Loucy (cell line): ENCODE data around the gene SLC29A3.

Experiments used
- EZH2phosphoT487 ChIP-seq: fragments of 200-600 bp; IDR thresholded peaks from 2 replicates; pipeline ENCODE4 v1.6.1; 2018; ENCODE audit warnings: antibody characterized with exemption, mild to moderate bottlenecking, moderate library complexity, borderline replicate concordance
- TF ChIP-seq, protein P1 (sequence below): fragments of 200-600 bp; sonication (generic); conservative IDR thresholded peaks from 2 replicates; pipeline ENCODE4 v1.5.1; 2014; ENCODE audit warnings: mild to moderate bottlenecking, antibody characterized with exemption, low read length

DNA sequence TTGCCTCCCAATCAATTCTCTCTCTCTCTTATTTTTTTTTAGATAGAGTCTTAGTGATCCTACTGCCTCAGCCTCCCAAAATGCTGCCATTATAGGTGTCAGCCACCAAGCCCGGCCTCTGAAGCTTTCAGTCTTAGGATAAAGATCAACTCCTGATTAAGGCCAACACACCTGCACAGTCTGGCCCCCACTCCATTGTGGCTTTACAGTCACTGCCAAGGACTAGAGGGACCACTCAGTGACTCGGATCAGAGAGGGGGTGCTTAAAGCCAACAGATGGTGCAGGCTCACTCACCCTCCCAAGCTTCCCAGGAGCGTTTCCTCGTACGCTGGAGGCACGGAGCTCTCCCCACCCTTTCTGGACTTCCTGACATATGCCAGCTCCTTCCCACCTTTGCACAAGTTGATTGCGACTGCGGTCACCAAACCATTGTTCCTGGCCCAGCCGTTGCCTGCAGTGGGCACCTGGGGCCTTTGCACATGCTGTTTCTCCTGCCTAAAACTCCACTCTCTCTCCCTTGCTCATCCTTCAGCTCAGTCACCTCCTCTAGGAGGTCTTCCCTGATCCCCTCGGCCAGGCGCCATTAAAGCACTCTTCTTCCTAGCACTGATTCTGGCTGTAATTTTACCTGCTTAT, 76.0 kb downstream of the SLC29A3 start:
- TF ChIP-seq, protein P1, sequence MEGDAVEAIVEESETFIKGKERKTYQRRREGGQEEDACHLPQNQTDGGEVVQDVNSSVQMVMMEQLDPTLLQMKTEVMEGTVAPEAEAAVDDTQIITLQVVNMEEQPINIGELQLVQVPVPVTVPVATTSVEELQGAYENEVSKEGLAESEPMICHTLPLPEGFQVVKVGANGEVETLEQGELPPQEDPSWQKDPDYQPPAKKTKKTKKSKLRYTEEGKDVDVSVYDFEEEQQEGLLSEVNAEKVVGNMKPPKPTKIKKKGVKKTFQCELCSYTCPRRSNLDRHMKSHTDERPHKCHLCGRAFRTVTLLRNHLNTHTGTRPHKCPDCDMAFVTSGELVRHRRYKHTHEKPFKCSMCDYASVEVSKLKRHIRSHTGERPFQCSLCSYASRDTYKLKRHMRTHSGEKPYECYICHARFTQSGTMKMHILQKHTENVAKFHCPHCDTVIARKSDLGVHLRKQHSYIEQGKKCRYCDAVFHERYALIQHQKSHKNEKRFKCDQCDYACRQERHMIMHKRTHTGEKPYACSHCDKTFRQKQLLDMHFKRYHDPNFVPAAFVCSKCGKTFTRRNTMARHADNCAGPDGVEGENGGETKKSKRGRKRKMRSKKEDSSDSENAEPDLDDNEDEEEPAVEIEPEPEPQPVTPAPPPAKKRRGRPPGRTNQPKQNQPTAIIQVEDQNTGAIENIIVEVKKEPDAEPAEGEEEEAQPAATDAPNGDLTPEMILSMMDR, result no peak
- TF ChIP-seq EZH2phosphoT487, result no peak
